GM21529 (cell line): Measurements from ENCODE around the gene CITED4.

Source experiments
- ATAC-seq: cut with Tn5 transposase; IDR thresholded peaks from one replicate; pipeline ENCODE4 v1.9.1; 2021; ENCODE audit not compliant: unreplicated experiment

CITED4 gene

DNA sequence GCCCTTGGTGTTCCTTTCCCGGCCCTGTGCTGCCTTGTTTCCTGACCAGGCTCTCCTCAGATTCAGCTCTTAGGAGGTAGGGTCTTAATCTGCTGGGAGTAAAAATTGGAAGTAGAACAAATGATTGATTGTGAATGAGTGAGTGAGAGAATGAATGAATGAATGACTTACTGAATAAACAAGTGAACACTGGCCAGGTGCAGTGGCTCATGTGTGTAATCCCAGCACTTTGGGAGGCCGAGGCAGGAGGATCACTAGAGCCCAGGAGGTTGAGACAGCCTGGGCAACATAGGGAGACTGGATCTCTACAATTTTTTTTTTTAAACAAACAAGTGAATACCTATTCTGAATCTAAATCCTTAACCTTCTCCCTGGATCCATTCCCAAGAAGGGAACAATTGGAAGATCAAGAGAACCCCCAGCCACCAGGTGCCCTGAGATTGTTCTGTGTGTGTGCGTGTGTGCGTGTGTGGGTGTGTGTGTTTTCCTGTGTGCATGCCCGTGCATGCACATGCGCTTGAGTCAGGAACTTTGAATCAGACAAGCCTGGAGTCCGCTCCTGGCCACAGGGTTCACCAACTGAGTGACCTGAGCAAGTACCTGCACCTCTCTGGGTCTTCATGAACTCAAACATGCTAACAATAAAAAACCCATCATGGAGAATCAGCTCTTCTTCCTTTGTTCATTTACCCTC, 24.3 kb upstream of the CITED4 start:
- ATAC-seq = no peak

DNA sequence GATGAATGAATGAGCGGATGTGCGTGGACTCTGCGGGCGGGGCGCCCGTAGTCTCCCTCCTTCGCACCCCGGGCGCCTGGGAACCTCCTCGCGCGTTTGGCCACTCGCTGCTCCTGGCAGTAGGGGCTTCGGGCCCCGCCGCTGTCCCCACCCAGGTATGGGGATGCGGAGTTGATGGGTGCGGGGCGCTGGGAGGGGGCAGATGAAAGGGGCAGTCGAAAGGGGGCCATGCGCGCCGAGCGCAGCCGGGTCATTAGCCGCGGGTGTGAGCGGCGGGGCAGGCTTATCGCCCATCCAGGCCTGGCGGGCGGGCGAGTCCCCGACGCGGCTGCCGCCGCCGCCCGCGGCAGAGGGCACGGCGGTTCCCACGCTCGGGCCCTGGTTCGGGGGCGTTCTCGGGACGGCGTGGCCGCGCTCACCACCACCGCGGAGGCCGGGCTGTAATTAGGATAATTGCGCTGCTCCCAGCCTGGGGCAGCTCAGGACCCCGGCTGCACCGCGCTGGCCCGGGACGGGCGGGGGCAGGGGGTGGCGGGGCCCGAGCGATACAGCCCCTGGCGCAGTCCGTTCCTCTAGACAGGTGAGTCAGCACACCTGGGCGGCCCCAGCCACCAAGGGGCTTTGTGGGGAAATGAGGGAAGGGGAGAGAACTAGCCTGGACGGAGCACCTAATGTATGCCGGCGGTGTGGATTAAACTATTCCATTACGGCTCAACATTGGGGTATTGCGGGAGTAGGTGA, 22.1 kb upstream of the CITED4 start:
- ATAC-seq = no peak

DNA sequence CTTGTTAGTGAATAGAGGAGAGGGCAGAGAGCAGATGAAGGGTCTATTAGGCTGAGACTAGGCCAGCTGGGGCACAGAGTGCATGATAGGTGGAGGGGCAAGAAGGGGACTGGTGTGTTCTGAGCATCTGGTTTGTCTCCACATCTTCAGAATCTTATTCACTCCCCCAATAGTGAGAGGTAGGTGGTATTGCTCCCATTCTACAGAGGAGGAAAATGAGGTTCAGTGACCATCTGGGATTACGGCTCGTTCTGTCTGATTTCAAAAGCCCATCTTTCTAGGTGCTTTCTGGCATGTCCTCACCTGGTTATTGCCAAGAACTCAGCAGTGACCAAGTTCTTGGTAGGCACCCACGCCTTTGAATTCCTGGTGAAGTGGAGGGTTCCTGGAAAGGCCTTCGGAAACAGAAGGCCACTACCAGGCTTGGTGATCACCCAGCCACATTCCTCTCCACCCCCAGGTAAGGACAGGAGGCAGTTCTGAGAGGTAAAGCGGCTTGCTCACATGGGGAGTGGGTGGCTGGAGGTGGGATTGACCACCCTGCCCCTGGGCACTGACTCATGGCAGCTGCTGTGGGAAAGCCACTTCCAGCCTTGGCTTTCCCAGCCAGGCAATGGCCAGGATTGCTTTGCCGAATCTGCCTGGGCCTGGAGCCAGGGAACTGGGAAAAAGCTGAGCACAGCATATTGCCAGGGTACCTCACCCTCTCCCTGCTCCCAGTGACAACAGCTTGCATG, 18.8 kb upstream of the CITED4 start:
- ATAC-seq = no peak

DNA sequence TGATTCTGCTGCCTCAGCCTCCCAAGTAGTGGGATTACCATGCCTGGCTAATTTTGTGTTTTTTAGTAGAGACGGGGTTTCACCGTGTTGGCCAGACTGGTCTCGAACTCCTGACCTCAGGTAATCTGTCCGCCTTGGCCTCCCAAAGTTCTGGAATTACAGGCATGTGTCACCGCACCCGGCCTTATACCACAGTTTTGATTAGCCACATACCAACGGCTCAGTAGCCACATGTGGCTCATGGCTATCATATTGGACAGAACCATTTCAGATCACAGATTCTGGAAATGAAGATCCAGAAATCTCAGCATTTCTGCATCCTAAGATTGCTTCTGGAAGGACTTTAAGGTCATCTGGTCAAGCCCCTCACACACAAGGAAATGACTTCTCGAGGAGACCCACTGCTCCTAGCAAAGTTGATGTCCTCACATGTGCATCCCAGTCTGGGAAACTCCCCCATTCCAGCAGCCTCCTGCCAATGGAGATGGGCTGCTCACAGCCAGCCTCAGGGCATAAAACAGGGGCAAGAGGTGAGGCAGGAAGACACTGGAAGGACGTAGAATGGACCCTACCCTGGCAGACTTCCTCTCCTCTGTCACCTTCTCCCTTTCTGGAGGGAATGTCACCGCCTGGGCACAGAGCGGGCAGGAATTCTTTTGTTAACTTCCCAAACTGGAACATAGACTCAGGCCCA, 17.5 kb upstream of the CITED4 start:
- ATAC-seq = no peak

DNA sequence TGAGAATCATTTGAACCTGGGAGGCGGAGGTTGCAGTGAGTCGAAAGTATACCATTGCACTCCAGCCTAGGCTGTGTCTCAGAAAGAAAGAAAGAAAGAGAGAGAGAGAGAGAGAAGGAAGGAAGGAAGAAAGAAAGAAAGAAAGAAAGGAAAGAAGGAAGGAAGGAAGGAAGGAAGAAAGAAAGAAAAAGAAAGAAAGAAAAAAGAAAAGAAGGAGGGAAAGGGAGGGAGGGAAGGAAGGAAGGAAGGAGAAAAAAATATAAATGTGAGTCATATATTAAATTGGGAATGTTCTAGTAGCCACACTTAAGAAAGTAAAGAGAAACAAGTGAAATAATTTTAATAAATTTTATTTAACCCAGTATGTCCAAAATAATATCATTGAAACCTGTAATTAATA, 16.7 kb upstream of the CITED4 start:
- no peak for ATAC-seq

DNA sequence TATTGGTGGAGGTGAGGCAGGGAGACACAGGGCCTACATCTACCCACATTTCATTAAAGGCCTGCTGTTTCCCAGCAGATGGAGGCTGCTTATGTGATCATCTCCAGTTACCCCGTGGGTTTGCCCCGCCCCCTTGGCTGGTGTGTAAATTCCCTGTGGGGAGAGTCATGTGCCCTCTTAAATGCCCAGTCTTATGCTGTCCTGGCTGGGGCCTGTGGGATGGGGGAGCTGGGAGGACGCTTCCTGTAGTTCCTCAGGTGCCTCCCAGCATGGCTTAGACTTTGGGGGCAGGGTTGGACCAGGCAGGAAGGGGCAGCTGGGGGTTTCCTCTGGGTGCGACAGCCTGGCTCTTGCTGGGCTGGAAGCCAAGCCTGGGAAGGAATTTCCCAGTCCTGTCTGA, 15.5 kb upstream of the CITED4 start:
- no peak for ATAC-seq

DNA sequence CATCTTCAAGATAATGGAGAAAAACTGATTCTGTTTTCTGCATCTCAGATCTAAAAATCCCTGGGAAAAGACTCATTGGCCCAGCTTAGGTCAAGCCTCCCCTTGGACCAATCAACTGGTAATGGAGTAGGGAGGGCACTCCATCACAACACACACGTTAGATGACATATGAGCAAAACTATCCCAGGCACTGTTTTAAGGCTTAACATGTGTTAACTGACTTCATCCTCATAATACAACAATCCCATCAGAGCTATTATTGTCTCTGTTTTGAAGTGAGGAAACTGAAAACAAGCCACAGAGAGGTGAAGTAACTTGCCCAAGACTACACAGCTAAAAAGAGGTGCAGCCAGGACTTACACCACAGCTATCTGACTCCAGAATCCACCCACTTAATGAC, 14.7 kb upstream of the CITED4 start:
- no peak for ATAC-seq

DNA sequence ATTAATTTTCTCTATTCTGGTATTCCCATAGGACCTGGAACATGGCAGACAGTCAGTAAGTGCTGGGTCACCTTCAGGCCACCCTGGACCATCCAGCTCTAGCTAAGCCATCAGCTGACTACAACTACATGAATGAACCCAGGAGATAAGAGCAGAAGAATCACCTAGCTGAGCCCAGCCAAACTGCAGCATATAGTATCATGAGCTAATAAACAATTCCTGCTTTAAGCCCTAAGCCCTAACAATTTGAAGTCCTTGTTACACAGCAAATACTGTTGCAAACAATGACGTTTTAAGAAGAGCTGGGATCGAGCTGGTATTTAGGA, 14.2 kb upstream of the CITED4 start:
- no peak for ATAC-seq

DNA sequence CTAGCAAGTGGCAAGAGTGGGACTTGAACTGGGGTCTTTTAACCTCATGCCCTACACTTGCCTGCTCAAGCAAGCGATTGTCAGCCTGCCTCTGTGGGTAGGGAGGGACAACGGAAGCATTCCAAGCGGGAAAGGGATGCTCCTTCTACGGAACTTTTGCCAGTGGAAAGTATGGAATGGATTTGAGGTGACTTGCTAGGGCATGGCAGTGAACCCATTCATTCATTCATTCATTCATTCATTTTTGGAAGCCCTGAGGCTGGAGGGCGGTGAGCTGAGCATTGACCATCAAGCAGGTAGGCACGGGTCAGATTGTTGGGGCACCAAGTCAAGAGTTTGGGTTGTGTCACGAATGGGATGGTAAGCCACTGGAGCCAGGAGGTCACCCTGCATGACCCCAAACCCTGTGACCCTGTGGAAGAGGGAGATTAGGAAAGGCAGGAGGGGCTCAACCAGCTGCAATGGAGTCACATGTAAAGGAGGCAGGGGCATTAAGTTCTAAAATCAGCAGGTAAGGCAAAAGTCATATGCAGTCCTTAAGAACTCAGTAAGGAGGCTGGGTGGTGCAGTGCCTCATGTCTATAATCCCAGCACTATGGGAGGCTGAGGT, 11.8 kb upstream of the CITED4 start:
- ATAC-seq = no peak

DNA sequence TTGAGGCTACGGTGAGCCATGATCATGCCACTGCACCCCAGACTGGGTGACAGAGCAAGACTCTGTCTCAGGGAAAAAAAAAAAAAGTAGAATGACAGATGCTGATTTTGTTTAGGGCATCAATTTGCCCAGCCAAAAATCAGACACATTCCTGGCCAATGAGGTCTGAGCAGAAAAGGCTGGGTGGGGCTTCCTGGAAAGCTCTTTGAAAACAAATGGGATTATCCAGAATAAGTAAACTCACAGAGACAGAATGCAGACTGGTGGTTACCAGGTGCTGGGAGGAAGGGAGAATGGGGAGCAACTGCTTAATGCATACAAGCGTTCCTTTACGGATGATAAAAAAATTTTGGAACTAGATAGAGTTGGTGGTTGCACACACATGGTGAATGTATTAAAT, 10.1 kb upstream of the CITED4 start:
- ATAC-seq = no peak

DNA sequence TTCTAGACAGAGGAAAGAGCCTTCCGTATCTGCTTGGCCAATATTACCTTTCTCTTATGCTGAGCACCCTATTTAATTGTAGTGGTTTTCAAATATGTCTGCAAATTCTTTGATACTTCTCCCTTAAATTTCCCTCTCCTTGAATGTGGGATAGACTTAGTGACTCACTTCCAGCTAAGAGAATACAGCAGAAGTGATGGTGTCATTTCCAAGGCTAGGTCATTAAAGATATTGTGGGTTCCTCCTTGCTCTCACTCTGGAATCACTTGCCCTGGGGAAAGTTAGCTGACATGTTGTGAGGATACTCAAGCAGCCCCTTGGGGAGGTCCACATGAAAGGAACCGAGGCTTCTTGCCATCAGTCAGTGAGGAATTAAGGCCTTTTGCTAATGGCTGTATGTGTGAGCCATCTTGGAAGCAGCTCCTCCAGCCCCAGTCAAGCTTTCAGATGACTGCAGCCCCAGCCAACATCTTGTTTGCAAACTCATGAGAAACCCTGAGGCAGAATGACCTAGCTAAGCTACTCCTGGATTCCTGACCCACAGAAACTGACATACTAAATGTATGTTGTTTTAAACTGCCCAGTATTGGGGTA, 8.1 kb upstream of the CITED4 start:
- no peak for ATAC-seq

DNA sequence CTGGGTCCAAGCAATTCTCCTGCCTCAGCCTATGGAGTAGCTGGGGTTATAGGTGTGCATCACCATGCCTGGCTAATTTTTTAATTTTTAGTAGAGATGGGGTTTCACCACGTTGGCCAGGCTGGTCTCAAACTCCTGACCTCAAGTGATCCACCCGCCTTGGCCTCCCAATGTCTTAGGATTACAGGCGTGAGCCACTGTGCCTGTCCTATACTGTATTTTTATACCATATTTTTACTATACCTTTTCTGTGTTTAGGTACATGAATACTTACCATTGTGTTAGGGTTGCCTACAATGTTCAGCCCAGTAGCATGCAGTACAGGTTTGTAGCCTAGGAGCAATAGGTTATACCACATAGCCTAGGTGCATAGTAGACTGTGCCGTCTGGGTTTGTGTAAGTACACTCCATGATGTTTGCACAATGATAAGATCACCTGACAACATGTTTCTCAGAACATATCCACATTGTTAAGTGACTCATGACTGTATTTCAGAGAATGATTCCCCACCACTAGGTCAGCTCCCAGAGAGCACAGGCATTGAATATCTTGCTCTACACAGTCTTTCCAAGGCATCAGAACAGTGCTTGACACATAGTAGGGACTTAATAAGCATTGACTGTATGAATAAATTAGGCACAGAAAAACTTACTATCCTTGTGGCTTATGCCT, 6.0 kb upstream of the CITED4 start:
- no peak for ATAC-seq

DNA sequence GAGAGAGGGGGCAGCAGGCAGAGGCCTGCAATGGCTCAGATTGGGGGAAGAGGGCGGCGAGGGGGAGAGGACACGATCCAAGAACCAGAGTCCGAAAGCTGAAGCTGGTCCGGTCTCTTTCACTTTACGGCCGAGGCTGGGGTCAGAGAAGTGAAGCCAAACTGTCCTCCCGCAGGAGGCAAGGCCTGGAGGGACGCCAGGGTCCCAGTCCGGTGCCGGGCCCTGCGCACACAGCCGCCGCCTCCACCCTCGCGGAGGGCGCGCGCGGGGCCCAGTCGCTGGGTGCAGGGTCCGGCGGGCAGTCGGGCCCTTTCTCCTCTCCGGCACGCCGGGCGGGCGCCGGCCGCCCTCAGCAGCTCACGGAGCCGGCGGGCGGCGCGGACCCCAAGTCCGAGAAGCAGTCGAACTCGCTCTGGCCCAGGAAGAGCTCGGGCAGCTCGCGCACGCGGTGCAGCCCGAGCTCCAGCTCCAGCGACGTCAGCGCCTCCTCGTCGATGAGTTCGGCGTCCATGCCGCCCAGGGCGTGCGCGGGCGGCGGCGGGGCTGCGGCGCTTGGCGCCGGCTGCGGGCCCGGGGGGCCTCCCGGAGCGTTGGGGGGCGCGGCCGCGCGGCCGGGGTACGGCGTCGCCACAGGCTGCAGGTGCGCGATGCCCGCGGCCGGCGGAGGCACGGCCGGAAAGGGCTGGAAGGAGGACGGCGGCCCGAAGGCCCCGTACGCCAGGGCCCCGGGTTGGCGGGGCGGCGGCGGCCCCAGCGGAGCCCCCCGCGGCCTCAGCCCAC, 749 bp downstream of the CITED4 start:
- no peak for ATAC-seq

DNA sequence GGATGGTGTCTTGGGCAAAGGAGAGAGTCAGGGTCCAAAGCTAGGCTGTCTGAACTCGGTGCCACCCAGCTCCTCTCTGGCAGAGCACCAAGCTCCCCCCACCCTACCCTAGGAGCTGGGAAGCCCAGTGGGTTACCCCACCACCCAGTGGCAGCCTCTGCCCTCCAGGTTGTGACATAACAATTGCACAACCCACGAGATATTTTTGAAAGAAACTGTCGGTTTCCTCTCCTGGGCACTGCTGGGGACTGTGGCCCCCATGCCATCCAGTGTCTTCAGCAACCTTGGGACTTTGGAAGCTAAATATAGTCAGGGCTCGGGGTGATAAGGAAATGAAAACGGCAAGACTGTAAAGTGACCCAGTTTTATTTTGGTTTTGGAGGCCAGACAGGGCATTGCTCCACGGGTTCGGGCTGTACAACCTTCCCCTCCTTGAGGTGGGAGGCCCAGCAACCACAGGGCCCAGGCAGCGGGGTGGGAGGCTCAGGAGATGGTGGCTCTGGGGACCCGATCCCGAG, 1.4 kb downstream of the CITED4 start:
- no peak for ATAC-seq

DNA sequence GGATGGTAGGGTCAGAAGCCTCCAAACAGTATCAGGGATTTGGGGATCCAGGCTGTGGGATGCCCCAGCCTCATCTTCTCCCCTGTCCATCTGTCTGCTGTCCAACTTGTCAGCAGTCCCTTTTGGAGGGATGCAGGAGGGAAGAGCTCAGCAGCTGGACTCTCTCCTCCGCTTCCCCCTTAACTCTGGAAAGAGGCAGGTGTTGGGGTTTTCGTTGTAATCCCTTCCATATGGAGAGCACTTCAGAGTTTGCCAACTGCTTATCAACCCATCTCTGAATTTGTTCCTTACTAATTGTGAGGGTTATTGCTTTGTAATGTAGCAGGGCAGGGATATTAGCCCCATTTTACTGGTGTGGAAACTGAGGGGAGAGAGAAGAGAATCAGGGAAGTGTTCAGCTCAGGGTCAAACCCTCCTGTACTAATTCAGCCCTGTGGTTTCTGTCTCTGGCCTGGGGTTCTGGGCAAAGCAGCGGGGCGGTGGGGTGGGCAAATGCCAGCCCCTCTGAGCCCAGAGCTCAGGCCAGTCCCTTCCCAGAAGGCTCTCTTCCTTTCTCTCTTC, 3.2 kb downstream of the CITED4 start:
- ATAC-seq = no peak

DNA sequence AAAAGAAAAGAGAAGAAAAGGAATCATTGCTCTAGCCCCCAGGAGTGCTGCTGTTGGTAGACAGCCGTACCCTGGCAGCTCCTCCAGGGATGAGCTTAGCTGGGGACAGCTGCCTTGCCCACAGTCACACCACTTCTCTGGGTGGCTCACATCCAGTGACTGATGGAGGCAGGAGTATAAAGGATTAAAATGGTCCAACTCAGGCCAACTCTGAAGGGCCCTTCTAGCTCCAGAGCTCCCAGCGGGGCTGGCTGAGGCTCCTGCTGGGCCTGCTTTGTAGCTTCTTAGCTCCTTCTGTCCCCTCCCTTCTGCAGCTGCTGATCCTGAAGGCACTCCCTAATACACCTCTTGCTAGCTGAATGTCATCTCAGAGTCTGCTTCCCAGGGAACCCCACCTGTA, 4.4 kb downstream of the CITED4 start:
- ATAC-seq = no peak

DNA sequence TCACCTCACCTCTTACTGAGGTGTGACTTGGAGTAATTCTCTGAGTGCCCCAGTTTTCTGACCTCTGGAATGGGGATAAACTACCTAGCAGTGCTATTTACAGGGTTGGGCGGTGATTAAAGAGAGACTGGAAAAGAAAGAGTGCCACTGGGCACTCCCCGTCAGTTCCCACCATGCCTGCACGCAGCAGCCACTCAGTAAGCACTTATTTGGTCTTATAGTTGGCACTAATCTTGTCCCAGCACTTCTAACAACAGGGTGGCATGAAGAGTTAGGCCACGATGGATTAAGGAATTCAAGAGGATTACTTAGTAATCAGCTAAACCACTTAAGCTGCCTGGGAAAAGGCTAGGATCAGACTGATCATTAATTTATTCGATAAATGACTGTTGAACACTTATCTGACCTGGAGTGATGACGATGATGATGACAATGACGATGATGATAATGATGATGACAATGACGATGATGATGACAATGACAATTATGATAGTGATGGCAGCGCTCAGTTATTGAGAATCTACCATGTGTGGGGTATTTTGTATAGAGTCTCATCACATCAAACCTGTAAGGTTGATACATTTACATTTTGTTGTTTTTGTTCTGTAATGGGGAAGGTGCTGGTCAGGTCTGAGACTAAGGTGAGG, 5.4 kb downstream of the CITED4 start:
- ATAC-seq = no peak

DNA sequence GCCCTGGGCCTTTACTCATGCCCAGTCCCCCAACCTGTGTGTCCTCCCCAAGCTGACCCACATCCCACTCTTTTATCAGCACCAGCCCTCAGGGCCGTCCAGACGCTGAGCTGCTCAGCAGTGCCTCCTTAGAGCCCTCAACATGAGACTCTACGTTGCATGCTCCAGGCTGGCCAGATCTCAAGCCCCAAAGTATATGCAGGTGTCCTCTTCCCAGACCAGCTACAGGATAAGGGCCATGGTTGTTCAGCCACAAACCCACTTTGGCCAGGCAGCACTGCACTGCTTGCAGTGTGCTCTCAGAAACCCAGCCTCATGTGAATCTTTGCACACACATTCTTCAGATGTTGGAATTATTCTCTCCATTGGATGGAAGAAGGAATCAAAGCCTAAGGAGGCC, 6.0 kb downstream of the CITED4 start:
- ATAC-seq = no peak

DNA sequence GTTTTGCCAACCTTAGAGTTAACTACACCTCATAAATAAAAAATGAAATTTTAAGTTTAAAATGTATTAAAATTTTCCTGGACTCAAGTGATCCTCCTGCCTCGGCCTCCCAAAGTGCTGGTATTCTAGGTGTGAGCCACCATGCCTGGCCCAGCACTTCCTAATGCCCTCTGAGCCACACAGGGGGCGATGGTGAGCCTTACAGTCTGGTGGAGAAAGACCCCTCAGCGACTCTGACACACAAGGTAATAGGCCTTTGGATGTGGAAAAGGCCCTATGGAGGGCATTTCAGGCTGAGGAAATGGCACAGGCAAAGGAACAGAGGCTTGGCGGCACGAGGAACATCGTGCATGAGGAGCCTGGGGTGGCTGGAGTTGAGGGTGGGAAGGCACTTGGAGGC, 6.7 kb downstream of the CITED4 start:
- ATAC-seq = no peak
